GM12892 (cell line): Measurements from ENCODE around the gene RADIL.

Source experiments
- POLR2A ChIP-seq: IDR thresholded peaks from 2 replicates; pipeline ENCODE4 v1.6.1; 2011; ENCODE audit warnings: low read depth, low read length, control low read depth
- POLR2AphosphoS5 ChIP-seq: IDR thresholded peaks from 2 replicates; pipeline ENCODE4 v1.6.1; 2011; ENCODE audit warnings: low read depth, low read length, control low read depth
- TAF1 ChIP-seq: IDR thresholded peaks from 2 replicates; pipeline ENCODE4 v1.6.1; 2011; ENCODE audit warnings: low read depth, mild to moderate bottlenecking, control low read depth, low read length, borderline replicate concordance

- TF ChIP-seq POLR2A (no peak), POLR2AphosphoS5 (no peak), TAF1 (no peak)
These were observed 3.2 kb upstream of the RADIL start for GRCh38 chr7:4886671-4887070.
